Right lobe of liver (tissue), 4 donors: Measurements from ENCODE around the gene PLPPR4.

Experiments used
- POLR2A ChIP-seq: fragments of 450-650 bp; IDR thresholded peaks from one replicate; pipeline ENCODE4 v1.6.1; 2017; ENCODE audit warnings: antibody characterized with exemption, mild to moderate bottlenecking
- TF ChIP-seq, protein P1 (sequence below), 4 donors: fragments of 200-600 bp in 3 of 4; fragments of 450-650 bp in 1 of 4; IDR thresholded peaks; one replicate each; pipeline versions ENCODE4 v1.5.1 to v1.8.0; 2016 to 2022; ENCODE audit warnings: antibody characterized with exemption in 4 of 4, mild to moderate bottlenecking in 2 of 4
- donor health status: DM: no; HTN: no; CAD: no.
- donor health status: DM: no; HTN: no; CAD: no.
- donor health status: DM: no; HTN: yes; CAD: no.

DNA sequence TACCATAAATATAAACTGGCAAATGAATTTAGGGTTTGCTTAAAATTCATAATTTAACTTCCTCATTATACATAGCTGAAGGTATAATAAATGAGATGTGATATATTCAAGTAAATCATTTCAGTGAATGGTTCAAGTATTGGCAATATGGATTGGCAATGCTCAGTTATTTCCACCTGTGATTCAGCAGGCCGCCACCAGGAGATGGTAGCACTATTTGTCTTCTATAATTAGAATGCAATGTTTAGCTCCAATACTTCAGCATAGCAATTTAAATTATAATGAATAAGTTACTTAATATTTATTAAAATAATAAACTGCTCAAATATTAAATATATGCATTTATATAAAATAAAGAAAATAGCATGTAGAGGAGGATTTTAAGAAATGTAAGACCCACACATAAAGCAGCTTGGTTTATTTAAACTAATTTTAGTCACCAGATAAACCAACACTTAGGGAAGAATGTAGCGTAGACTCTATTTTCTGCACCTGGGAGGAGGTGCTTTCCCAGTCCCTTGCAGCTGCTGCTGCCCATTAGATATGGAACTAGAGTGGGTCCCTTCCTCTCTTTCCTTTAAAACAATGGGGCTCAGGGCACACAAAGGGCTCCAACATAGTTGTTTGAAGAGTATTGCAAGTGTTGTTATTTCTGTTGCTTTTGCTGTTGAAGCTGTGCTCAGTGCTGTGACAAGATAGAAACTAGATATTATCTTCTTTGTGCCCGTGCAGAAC is 62.1 kb downstream of the PLPPR4 start:
- TF ChIP-seq, protein P1, sequence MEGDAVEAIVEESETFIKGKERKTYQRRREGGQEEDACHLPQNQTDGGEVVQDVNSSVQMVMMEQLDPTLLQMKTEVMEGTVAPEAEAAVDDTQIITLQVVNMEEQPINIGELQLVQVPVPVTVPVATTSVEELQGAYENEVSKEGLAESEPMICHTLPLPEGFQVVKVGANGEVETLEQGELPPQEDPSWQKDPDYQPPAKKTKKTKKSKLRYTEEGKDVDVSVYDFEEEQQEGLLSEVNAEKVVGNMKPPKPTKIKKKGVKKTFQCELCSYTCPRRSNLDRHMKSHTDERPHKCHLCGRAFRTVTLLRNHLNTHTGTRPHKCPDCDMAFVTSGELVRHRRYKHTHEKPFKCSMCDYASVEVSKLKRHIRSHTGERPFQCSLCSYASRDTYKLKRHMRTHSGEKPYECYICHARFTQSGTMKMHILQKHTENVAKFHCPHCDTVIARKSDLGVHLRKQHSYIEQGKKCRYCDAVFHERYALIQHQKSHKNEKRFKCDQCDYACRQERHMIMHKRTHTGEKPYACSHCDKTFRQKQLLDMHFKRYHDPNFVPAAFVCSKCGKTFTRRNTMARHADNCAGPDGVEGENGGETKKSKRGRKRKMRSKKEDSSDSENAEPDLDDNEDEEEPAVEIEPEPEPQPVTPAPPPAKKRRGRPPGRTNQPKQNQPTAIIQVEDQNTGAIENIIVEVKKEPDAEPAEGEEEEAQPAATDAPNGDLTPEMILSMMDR (IDR thresholded peaks at IDR 0.05), result peak in 3 of 4 donors; percentile 15 to 17 (median 16)
- TF ChIP-seq POLR2A, result no peak
